Limb (tissue), 2 donors: ENCODE data around the gene CRYL1.
A peak's percentile ranks its signal among the peaks of the same experiment; 100 is the strongest.

Source experiments
- DNase-seq, 2 donors: peaks; one replicate each; pipeline ENCODE4 v3.0.0-alpha.2; 2016; ENCODE audit errors: extremely low spot score in 2 of 2

The CRYL1 gene

GRCh38 chr13:20528452-20528851 lies 2.8 kb upstream of the CRYL1 start:
- no peak for DNase-seq

- no peak for DNase-seq
These were observed 1.0 kb upstream of the CRYL1 start for GRCh38 chr13:20526664-20527063.

GRCh38 chr13:20525144-20525600 lies 485 bp downstream of the CRYL1 start:
- DNase-seq: peak; percentile 9 to 45

GRCh38 chr13:20521364-20522115 lies 4.1 kb downstream of the CRYL1 start:
- DNase-seq: no peak

GRCh38 chr13:20519875-20520274 lies 5.8 kb downstream of the CRYL1 start:
- DNase-seq: peak in 1 of 2 donors; percentile 32

GRCh38 chr13:20518660-20519100 lies 7.0 kb downstream of the CRYL1 start:
- peak in 1 of 2 donors; percentile 66 for DNase-seq

GRCh38 chr13:20514866-20515265 lies 10.8 kb downstream of the CRYL1 start:
- DNase-seq: no peak

- DNase-seq: no peak
These were observed 12.1 kb downstream of the CRYL1 start for GRCh38 chr13:20513466-20513995.

- no peak for DNase-seq
These were observed 13.5 kb downstream of the CRYL1 start for GRCh38 chr13:20512042-20512683.

GRCh38 chr13:20506696-20507095 lies 19.0 kb downstream of the CRYL1 start:
- DNase-seq: no peak

- no peak for DNase-seq
These were observed 20.0 kb downstream of the CRYL1 start for GRCh38 chr13:20505405-20506366.

- no peak for DNase-seq
These were observed 22.3 kb downstream of the CRYL1 start for GRCh38 chr13:20503088-20504083.

GRCh38 chr13:20501592-20501991 lies 24.1 kb downstream of the CRYL1 start:
- no peak for DNase-seq

GRCh38 chr13:20501120-20501519 lies 24.5 kb downstream of the CRYL1 start:
- DNase-seq: no peak

GRCh38 chr13:20499986-20500385 lies 25.7 kb downstream of the CRYL1 start:
- DNase-seq: no peak

- no peak for DNase-seq
These were observed 27.0 kb downstream of the CRYL1 start for GRCh38 chr13:20498659-20499058.

GRCh38 chr13:20498129-20498528 lies 27.5 kb downstream of the CRYL1 start:
- no peak for DNase-seq

GRCh38 chr13:20497006-20497775 lies 28.5 kb downstream of the CRYL1 start:
- DNase-seq: no peak
